ENCODE data around the gene KCNH1.

Gene KCNH1

DNA sequence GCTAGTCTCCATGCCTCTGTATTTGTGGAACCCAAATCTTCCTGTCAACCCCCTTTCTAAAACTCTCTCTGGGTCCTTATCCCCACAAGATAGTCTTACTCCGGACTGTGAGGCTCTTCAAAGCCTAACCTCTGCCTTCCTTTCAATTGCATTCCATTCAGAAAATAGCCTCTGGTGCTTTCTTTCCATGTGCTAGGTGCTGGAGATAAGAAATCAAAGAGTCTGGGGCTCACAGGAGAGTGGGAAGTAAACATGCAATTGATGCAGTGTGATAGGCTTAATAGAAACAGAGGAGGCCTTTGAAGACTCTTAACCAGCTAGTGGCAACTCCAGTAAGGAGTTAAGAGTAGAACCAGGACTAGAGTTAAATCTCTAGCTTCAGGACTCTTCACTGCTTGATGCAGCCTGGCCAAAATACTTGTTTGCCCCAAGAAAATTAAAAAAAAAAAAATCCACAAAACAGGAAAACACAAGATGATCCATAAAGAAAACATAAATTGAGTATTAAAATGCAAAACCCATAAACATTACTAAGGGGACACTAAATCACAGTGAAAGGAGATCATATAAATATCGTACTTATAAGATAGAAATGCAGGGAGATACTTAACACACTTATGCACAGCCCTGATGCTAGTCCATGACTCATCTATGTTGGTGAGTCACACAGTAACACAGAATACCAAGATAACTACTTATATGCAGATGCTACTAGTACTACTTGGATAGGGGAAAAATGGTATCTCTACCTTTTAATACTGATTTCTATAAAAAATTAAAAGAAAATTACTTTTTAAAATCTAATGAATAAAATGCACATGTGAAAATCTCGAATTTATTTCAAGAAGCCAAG is 341.5 kb downstream of the KCNH1 start:
- DNase-seq: no peak

DNA sequence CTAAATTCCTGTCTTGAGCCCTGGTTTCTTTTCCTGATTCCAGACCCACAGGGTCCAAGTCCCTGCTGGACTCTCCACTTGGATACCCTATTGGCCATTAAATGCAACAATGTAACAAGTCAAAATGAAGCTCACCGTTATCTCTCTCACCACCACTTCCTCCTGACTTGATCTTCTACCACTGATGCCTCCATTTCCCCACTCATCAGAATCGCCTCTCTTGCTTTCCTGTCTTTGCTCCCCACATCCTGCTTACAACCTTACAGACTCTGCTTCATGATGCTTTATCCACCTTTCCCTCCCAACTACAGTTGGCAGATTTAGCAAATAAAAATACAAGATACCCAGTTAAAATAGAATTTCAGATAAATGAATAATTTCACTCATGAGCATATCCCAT is 343.8 kb downstream of the KCNH1 start:
- no peak for DNase-seq

DNA sequence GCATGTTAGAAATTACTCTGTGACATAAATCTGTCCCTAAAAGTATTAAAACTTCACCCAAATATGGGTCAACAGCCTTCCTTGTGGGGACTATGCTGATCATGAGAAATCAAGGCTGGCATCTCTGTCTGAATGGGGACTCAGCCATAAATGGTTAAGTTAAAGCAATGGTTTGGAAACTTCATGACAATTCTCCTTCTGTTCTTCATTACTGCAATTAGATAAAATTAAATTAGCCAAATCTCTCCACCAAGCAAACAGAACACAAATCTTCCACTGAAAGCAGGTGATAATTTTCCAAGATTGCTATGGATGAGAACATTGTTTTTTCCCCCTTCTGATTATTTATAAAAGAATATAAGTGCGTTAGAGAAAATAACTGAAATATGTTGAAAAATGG is 346.1 kb downstream of the KCNH1 start:
- no peak for DNase-seq

DNA sequence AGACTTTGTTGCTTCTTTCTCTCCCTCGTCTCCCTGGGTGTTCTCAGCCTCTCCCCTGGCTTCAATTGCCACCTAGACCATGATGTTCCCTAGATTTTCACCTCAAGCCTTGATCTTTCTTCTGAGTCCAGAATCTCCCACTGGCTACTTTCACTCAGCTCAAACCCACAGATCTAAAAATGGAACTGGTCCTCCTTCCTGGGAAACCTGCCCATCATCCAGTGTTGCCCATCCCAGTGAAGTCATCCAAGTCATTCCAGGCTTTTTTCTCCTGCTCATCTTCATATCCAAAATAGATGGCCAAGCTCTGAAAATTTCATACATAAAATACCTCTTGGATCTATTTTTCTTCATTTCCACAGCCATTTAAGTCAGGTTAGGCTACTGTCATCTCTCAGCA is 347.4 kb downstream of the KCNH1 start:
- DNase-seq: no peak

DNA sequence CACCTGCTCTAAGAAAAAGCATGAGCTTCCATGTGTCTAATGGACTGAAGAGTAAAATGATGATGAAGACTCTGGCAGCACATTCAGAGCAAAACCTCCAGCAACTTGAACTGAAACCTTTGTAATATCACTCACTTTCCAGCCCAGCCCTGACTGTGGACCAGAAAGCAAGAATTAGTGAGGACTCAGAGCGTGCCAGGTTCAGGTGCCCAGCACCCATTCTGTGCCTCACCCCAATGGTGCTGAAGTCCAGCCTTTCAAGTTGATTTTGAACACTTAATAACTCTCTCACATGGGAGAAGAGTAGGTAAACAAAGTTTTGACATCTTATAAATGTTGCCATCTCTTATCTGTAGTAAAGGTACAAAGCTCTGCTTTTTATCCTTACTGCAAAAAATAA is 350.0 kb downstream of the KCNH1 start:
- DNase-seq: no peak

DNA sequence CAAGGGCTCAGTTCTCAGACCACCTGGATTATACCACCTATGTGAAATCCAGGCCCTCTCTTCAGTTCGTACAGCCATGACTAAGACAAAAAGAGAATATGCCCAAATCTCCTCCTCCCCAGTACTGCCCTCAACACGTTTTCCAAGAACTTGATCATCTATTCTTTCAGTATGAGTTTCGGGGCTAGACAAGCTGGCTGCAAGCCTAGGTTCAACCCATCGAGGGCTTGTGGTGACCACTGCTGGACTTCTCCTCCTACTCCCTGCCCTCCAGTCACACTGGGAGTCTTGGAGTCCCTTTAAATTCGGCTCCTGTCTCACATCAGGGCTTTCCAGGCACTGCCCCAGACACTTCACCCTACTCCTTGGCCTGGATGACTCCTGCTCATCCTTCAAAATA is 352.3 kb downstream of the KCNH1 start:
- no peak for DNase-seq

DNA sequence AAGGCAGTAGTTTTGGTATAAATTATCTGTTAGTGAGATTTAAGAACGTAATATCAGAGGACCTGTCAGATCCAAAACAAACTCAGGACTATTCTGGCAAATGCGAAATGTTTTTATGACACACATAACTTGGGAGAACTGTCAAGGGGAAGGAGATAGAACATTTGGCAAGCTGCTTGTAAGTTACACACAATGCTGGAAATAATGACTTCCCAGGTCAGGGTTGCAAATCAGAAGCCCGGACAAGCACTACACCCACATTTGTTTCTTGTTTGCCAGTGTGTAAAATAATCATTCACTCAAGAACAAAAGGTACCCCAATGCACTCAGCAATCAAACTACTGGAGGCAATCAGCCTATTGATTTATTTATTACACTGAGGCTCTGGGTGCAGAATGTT is 354.7 kb downstream of the KCNH1 start:
- no peak for DNase-seq

DNA sequence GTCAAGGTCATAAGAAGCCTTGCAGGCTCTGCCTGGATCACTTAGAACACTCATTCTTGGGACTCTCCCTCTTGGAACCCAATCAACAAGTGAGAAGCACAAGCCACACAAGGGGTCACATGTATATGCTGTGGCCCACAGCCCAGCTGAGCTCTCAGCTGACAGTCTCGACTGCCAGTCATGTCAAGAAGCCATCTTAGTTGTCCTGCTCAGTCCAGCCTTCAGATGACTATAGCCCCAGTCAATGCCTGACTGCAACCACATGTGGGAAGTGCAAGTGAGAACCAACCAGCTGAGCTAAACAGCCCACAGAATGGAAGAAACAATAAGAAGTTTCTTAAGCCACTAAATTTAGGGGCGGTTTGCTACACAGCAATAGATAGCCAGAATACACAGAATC is 356.0 kb downstream of the KCNH1 start:
- no peak for DNase-seq

DNA sequence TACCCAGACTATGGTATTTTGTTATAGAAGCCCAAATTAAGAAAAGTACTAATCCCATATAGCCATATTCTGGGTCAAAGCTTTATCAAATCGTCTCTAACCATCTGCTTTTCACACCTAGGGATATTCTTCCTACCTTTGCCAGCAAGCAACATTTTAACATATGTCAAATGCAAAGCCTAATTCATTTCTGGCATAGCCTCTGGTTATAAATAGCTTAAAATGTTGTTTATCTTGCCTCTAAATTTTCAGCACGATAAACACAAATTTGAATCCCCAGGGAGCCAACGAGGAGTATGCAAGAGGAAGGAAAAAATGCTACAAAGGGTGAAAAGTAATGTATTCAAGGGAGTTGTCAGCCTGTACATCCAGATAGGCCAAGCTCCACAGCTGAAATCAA is 357.2 kb downstream of the KCNH1 start:
- DNase-seq: no peak

DNA sequence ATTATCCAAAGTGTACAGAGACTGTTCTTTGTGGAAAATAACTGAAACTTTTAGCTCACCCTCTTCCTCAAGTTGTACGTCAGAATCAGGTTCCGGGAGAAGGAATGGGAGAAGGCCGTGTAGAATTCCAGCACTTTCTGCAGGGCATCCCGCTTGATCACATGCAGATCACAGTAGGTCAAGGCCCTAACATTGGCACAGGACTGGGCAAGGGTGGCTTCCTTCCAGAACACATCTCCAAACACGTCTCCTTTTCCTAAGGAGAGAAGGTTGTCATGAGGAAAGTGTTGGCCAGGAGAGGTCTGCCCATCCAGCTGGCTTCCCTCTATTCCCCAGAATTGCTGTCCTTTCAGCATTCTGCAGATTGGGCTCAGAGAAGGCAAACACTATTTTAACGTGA is 358.7 kb downstream of the KCNH1 start:
- no peak for DNase-seq

DNA sequence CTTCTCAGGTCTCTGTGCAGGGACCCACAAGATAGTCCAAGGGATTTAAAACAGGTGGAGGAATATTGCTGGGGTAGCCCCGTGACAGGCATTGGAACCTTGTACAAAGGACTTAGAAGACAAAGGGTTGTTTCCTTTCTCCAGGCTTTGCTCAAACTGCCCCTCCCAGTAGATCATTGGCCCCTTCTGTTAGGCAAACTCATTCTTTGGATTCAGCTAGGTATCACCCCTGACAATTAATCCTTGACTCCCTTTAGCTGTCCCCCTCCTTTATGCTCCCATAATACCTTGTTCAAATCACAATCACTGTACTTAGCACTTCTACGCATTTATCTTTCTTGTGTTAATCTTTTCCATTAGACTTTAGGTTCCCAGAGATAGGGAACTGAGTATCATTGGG is 360.5 kb downstream of the KCNH1 start:
- DNase-seq: no peak

DNA sequence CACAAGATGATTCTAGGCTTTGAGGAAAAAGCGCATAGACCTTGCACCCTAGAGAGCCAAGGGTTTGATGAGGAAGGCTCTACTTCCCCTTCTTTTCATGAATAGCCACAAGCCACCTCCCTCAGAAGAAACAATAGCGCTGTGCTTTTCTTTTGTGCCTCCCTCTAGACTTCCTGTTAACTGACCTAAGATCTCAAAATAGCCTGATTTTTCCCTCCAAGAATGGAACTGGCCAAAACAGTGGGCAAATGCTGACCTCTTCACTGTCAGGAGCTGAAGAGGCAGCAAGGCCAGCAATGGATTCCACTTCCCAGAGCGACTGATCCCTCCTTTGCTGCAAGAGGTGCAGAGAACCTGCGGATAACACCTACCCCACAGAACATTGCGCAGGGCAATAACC is 362.8 kb downstream of the KCNH1 start:
- DNase-seq: no peak

DNA sequence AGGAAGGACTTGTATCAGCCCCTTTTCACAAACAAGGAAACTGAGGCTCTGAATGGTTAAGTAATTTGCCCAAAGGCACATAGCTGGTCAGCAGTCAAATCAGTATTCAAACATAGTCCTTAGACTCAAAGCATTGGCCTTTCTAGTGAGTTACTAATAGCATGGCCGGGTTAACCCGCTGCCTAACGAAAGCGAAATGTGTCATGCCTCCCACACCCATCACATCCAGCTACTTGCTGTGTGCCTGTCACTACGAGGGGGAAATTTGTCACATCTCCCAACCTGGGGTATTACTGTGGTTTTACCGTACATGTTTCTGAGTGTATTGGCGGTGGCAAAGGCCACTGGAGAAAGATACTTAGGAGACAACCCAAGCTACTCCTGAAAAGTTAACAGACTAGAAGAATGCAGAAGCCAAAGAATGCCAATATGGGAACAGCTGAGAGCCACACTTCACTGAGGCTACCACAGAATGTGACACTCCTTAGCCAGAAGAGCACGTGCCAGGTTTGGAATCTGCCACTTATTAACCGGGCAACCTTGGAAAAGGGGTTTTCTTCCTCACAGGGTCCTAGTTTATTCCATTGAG is 363.5 kb downstream of the KCNH1 start:
- no peak for DNase-seq

DNA sequence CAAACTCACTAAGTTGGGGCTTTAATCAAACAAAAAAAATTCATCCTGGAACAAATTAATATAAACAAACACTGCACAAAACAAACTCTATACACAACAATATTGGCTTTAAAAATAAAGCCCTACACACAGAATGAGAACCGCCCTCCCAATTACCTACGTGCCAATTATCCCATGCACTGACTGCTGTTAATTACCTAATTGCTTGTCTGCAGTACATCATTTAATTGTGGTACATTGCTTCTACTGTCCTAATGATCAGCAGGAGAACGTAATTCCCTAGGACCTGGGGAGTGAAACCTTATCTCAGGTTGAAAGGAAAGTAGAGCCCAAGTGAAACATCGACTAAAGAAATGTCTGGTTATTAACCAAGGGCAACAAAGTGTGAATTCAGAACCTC is 364.5 kb downstream of the KCNH1 start:
- DNase-seq: no peak

DNA sequence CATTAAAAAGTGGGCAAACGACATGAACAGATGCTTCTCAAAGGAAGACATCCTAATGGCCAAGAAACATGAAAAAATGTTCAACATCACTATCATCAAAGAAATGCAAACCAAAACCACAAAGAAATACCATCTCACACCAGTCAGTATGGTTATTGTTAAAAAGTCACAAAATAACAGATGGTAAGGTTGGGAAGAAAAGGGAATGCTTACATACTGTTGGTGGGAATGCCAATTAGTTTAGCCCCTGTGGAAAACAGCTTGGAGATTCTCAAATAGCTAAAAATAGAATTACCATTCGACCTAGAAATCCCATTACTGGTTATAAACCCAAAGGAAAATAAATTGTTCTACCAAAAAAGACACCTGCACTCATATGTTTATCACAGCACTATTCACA is 369.4 kb downstream of the KCNH1 start:
- DNase-seq: no peak

DNA sequence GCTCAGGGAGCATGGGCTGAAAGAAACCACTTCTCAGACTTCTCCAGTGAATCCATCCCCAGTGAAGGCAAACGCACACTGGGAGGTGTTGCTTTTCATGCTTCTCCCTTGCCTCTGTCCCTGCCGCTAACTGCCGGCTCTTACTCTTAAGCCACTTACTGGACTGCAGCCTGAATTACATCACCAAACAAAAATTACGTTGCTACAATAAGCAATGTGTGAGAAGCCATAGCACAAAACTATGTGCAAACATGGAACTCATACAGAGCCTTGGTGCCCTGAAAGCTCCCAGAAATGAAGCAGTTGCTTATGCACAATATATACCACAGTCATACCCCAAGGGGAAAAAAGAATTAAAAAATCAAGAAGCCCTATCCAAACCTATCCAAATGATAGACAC is 375.2 kb downstream of the KCNH1 start:
- DNase-seq: no peak

DNA sequence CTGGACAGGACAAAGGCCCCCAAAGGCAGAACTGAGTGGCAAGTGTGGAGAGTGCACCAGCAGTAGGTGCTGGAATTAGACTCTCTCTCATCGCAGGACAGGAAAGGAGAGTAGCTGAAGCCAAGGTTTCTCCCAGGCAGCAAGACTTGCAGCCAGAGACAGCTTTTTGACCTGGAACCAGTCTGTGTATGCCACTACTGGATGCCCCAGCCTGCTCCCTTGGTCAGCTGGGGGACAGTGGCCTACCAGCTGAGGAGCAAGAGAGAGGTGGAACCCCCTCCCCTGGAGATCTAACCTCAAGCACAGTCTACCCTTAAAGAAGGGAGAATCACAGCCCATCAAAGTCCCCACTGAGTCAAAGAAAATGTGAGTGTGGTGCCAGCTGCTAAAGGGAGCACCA is 375.7 kb downstream of the KCNH1 start:
- no peak for DNase-seq

DNA sequence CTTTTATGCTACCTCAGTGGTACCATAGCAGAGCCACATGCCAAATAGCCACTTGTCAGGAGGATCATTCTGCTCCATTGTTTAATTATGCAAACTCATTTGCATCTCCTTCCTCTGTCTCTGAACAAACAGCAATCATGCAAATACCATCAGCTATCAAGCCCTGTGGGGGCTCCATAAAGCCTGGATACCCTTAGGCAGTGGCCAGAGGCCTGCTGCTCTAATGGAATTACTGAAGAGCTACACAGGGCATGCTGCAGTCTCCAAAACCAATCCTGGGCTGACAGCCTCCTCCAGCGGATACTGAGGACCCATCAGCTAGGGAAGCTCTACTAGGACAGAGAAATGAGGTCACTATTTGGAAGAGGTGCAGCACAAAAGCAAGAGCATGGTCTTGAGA is 376.3 kb downstream of the KCNH1 start:
- DNase-seq: no peak

DNA sequence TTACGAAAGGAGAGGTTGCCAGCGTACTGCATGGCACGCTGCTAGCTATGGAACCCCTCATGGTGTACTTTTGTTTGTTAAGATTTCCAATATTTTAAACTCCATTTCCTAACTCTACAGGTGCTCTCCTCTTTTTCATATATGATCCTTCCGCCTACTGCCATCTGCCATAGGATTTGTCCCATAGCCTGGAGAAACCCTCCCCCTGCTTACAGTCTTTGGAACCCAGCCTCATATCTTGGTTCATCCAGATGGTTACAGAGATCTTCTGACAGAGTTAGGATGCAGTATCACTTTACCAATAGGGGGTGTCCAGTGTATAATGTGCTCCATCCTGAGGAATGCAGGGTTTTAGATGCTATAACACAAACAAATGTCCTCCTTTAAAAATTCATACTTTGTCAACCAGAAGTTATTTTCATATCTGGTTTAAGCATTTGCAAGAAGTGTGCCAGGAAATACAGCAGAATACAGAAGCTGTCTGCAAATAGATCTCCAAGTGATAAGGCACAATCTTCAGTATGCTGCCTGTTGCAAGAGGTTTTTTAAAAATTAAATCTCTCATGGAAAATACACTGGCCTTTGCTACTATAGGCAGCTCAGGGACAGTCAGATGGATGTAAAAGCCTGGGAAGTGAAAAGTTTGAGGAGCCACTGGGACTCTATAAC is 377.8 kb downstream of the KCNH1 start:
- DNase-seq: no peak

DNA sequence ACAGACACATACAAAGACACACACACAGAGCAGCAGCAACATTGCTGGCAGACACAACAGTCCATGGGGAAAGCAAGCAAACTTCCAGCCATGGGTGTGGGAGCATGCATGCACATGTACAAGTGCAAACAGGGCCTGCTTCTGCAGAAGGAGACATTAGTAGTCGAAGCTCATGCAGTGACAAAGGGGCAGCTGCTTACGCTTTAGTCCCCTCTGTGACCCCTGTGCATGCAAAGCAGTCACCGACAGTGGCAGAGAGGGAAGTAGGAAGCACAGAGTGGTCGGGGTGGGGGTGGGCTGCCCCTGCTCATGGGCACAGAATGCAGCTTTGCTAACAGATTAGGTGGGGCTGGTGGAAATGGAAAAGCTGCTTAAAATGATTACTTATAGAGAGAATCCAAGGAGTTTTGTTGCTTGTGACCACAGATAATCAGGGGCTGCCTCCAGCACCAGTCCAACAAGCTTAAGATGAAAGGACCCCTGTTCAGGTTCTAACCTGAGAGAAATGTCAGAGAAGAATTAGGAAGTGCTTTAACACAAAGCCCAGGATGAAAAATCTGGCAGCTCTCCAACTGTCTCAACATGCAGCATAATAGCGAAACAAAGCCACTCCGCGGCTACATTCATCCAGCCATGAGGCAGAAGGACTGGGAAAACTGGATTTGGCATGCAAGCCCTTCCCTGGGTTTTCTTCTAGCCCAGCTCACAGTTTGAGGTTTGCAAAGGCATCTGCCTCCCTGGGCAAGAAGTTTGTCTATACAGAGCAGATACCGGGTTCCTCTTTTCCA is 378.9 kb downstream of the KCNH1 start:
- DNase-seq: no peak

DNA sequence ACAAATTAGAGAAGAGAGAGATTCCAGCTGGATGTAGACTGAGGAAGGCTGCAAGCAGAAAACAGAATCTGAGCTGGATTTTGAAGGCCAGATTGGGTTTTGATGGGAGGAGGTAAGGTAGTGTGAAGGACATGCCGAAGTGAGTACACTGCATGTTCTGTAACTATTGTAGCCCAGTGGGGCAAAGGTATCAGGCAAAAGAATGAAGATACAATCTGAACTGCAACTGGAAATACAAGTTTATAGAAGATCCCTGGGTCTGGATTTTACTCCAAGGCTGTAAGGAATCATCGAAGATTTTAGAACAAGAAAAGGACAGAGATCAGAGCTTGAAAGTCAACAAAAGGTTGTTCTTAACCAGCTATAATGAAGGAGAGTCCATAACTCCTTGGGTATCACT is 382.0 kb downstream of the KCNH1 start:
- no peak for DNase-seq

DNA sequence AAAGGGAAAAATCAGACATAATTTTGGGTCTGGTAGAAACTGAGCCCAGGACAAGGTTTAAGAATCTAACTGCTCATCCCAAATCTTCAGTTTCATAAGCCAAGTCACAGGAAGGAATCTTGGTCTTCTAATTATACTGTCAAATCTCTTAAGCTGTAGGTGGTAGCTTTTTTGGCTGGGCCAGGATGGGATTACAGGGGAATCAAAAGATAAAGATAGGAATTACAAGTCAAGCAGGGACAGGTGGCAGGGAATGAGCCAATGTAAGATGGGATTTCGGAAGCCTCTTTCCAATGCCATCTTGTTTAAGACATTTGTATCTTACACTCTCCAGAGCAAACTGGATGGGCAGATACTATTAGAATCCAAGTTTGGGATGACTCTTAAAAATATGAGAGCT is 383.5 kb downstream of the KCNH1 start:
- no peak for DNase-seq

DNA sequence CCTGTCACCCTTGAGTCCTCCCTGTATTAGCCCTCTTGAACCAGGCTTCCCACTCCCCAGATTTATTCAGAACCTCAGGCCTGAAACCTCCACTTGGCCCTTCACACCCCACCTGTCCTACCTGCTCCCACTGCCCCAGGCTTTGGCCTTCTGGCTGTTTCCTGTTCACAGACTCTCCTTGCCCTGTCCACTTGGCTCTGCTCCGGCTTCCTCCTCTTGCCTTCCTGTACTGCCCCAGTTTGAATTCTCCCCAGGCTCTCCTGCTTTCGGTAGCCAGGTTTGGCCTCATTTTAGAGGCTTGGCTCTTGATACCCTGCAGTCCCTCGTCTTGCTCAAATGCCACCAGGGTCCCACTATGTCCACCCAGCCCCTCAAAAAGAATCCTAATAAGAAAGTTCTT is 385.2 kb downstream of the KCNH1 start:
- DNase-seq: no peak

DNA sequence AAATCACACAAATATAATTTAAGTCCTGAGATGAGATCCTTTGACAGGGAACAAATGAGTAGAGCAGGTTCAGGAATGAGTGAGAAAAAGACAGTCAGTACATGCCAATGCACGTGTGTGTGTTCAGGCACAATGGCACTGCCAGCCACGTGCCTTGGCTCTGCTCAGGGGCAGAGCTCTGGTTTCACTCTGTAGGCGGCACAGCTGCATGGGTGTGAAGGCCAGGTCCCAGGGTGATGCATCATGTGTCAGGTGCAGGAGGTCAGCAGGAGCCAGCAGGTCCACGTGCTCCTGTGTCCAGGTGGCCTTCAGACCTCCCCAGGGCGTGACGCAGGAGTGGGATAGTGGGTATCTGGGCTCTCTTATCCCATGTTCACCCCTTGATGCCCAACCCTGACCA is 386.1 kb downstream of the KCNH1 start:
- DNase-seq: no peak
